Suprapubic skin (tissue), 4 donors: ENCODE measurements around the gene RACK1.

Experiments
- EP300 ChIP-seq: sonication (generic); formaldehyde crosslinking; IDR thresholded peaks from one replicate; pipeline ENCODE4 v1.6.1; 2017; ENCODE audit warnings: antibody characterized with exemption
- POLR2A ChIP-seq, 2 donors: fragments of 450-650 bp; IDR thresholded peaks; one replicate each; pipeline ENCODE4 v1.6.1; 2017; ENCODE audit warnings: antibody characterized with exemption in 2 of 2, mild to moderate bottlenecking in 2 of 2, moderate library complexity in 2 of 2
- POLR2AphosphoS5 ChIP-seq, 3 donors: sonication (generic); formaldehyde crosslinking; IDR thresholded peaks; one replicate each; pipeline ENCODE4 v1.6.1; 2017; ENCODE audit warnings: antibody characterized with exemption in 3 of 3
- TF ChIP-seq, protein P1 (sequence below), 2 donors: fragments of 200-600 bp in 1 of 2; fragments of 450-650 bp in 1 of 2; sonication (generic) in 1 of 2; IDR thresholded peaks; one replicate each; pipeline ENCODE4 v1.5.1; 2016 to 2019; ENCODE audit warnings: antibody characterized with exemption in 2 of 2, mild to moderate bottlenecking in 1 of 2, moderate library complexity in 1 of 2

- TF ChIP-seq, protein P1, sequence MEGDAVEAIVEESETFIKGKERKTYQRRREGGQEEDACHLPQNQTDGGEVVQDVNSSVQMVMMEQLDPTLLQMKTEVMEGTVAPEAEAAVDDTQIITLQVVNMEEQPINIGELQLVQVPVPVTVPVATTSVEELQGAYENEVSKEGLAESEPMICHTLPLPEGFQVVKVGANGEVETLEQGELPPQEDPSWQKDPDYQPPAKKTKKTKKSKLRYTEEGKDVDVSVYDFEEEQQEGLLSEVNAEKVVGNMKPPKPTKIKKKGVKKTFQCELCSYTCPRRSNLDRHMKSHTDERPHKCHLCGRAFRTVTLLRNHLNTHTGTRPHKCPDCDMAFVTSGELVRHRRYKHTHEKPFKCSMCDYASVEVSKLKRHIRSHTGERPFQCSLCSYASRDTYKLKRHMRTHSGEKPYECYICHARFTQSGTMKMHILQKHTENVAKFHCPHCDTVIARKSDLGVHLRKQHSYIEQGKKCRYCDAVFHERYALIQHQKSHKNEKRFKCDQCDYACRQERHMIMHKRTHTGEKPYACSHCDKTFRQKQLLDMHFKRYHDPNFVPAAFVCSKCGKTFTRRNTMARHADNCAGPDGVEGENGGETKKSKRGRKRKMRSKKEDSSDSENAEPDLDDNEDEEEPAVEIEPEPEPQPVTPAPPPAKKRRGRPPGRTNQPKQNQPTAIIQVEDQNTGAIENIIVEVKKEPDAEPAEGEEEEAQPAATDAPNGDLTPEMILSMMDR (IDR thresholded peaks at IDR 0.05), result no peak
- TF ChIP-seq POLR2A (IDR thresholded peaks at IDR 0.05) (no peak), POLR2AphosphoS5 (IDR thresholded peaks at IDR 0.05) (no peak), EP300 (no peak)
Observed at GRCh38 chr5:181193656-181194055, 50.0 kb downstream of the RACK1 start.
